Activated naive CD8-positive, alpha-beta T cell treated with anti-CD3 and anti-CD28 coated beads, Interleukin-2, amount 10 ng/mL, durations not matched to agents 7 days and 5 days (primary cell): Measurements from ENCODE around the gene UQCC5. TPM values are rescaled to one million over a fixed set of nuclear protein-coding genes. Genes with fewer than 3 reads are reported as not detected.
"Not testable (repeated sequence)": the region's sequence is repeated elsewhere in the genome, so short reads cannot be mapped to it uniquely, and the experiment has no call there.

ENCODE experiments used
- ATAC-seq: fragments of 150-1000 bp; cut with Tn5 transposase; one replicate; pipeline ENCODE4 v1.10.0; 2021; ENCODE audit warnings: low read depth, moderate library complexity
- POLR2A ChIA-PET: fragments of 350-600 bp; sonication (Branson Sonifier 250); formaldehyde crosslinking; loops from one replicate; lab custom pipeline; 2021; ENCODE audit warnings: antibody characterized with exemption; lab: Charles Lee
- DNase-seq: peaks from one replicate; pipeline ENCODE4 v3.0.0; 2021
- H3K27ac Mint-ChIP-seq: one replicate; pipeline ENCODE4 v1.8.0; 2022; ENCODE audit warnings: mild to moderate bottlenecking, mixed read lengths
- H3K27me3 Mint-ChIP-seq: one replicate; pipeline ENCODE4 v1.8.0; 2022; ENCODE audit warnings: mild to moderate bottlenecking, moderate library complexity, mixed read lengths
- H3K36me3 Mint-ChIP-seq: one replicate; pipeline ENCODE4 v1.8.0; 2021; ENCODE audit warnings: mild to moderate bottlenecking, mixed read lengths
- H3K4me1 Mint-ChIP-seq: one replicate; pipeline ENCODE4 v1.8.0; 2021; ENCODE audit warnings: mixed read lengths
- H3K4me3 Mint-ChIP-seq: one replicate; pipeline ENCODE4 v1.8.0; 2022; ENCODE audit warnings: mild to moderate bottlenecking, moderate library complexity, mixed read lengths
- H3K9me3 Mint-ChIP-seq: one replicate; pipeline ENCODE4 v1.8.0; 2021; ENCODE audit warnings: mixed read lengths
- total RNA-seq, 2 experiments: library from RNA; stranded (reverse); gene quantifications; one replicate each; pipeline ENCODE4 v1.2.3, GENCODE V29; 2021

Gene UQCC5
- total RNA-seq, 2 experiments from 2014 or later: 8.5 to 12.8 TPM

DNA sequence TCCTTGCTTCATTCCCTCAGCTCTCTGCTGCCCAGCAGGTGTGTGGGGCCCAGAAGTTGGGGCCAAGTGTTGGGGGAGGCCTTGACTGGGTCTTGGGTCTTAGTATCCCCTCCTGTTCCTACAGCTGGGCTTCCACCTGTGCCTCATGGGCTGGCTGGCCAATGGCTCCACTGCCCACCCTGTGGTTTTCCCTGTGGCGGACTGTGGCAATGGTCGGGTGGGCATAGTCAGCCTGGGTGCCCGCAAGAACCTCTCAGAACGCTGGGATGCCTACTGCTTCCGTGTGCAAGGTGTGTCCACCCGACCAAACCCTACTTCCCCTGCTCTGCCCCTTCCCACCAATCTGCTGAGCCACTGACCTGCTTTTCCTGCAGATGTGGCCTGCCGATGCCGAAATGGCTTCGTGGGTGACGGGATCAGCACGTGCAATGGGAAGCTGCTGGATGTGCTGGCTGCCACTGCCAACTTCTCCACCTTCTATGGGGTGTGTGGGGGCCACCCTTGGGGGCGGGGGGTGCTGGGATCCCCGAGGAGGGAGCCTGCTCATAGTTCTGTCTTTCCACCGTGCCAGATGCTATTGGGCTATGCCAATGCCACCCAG lies 13.7 kb upstream of the UQCC5 start:
- POLR2A ChIA-PET: no interaction called here
- Mint-ChIP-seq H3K9me3 (no peaks in the 10 kb centered on the region), H3K27ac (no peak overlapping the region), H3K4me1 (no peaks in the 10 kb centered on the region), H3K36me3 (peaks cover 3% of the 10 kb centered on the region), H3K27me3 (no peaks in the 10 kb centered on the region), H3K4me3 (no peak overlapping the region)
- DNase-seq: no peak
- ATAC-seq: no peak

DNA sequence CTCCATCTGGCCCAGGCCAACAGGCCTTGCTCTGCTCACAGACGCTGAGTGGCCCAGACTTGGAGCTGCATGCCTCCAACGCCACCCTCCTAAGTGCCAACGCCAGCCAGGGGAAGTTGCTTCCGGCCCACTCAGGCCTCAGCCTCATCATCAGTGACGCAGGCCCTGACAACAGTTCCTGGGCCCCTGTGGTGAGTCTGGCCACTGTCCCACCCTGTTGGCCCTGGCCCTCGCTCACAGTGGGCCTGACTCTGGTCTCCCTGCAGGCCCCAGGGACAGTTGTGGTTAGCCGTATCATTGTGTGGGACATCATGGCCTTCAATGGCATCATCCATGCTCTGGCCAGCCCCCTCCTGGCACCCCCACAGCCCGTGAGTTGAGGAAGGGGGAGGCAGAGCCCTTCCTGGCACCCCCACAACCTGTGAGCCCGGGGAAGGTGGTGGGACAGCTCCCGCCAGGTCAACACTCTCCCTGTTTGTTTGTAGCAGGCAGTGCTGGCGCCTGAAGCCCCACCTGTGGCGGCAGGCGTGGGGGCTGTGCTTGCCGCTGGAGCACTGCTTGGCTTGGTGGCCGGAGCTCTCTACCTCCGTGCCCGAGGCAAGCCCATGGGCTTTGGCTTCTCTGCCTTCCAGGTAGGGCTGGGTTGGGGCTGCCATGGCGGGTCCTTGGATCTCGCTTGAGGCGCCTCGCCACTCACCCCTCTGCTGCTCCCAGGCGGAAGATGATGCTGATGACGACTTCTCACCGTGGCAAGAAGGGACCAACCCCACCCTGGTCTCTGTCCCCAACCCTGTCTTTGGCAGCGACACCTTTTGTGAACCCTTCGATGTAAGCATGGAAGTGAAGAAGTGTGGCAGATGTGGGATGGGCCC lies 12.8 kb upstream of the UQCC5 start:
- no peak overlapping the region for H3K27ac Mint-ChIP-seq
- ATAC-seq (no peak), DNase-seq (no peak)
- H3K4me3 Mint-ChIP-seq: no peak overlapping the region
- no peaks in the 10 kb centered on the region for H3K4me1 Mint-ChIP-seq
- POLR2A ChIA-PET: no interaction called here
- peaks cover 3% of the 10 kb centered on the region for H3K36me3 Mint-ChIP-seq
- no peaks in the 10 kb centered on the region for H3K27me3 Mint-ChIP-seq
- H3K9me3 Mint-ChIP-seq: no peaks in the 10 kb centered on the region

DNA sequence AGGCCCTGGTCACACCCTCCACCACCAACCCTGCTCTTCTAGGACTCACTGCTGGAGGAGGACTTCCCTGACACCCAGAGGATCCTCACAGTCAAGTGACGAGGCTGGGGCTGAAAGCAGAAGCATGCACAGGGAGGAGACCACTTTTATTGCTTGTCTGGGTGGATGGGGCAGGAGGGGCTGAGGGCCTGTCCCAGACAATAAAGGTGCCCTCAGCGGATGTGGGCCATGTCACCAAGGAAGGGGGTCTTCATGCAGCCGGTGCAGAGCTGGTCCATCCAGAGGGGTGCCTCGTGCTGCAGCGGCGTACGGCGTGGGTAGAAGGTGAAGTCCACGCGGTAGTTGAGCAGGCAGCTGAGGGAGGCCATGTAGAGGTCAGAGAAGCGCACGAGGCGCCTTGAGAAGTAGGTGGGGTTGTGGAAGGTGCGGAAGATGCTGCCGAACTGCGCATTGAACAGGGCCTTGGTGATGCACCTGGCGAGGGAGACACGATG lies 12.1 kb upstream of the UQCC5 start:
- no peaks in the 10 kb centered on the region for H3K4me1 Mint-ChIP-seq
- no peaks in the 10 kb centered on the region for H3K27me3 Mint-ChIP-seq
- DNase-seq (no peak), ATAC-seq (no peak)
- H3K4me3 Mint-ChIP-seq: no peak overlapping the region
- H3K36me3 Mint-ChIP-seq: peaks cover 7% of the 10 kb centered on the region
- no peak overlapping the region for H3K27ac Mint-ChIP-seq
- POLR2A ChIA-PET: no interaction called here
- H3K9me3 Mint-ChIP-seq: no peaks in the 10 kb centered on the region

DNA sequence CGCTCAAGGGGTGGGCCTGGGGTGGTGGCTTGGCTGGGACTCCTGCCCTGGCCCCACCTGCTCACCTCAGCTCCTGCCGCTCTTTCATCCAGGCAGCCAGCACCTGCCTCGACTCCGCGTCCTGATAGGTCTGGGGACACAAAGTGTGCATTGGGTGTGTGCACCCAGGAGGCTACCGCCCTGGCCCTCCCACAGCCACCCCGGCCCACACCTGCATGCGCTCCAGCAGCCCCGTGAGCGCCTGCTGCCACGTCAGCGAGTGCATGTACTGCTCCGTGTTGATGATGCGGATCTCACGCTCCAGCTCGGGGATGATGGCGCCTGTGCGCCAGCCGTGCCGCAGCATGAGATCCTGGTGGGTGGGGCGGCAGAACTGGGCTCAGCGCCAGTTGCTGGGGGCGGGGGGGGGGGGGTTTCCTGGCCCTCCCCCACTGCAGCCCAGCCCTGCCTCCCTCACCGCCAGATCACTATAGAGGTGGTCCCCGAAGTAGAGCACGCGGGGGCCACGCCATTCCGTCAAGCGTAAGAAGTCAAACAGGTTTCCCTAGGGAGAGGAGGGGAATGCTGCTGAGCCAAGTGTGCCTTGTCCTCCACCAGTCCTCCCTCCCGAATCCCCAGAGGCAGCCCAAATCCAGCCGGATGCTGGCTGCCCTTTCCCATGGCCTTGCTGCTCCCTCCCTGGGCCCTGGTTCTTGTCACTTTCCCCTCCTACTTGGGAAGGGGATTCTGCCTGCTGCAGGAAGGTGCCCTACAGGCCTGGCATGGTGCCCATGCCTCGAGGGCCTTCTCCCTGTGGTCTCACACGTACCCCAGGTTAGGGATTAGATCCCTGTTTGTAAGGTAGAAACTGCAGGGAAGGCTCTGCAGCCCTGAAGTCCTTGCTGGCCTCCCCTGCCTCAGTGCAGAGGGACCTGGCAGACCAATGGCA lies 11.4 kb upstream of the UQCC5 start:
- Mint-ChIP-seq H3K27ac (no peak overlapping the region), H3K4me3 (no peak overlapping the region), H3K27me3 (no peaks in the 10 kb centered on the region), H3K36me3 (peaks cover 7% of the 10 kb centered on the region), H3K4me1 (peaks cover under 1% of the 10 kb centered on the region), H3K9me3 (no peaks in the 10 kb centered on the region)
- no peak for ATAC-seq
- POLR2A ChIA-PET: interaction anchor here (1.7 kb wide), 1 partner anchor 11 kb away, joined by 6 read pairs; the partner anchor contains the start of gene UQCC5
- DNase-seq: no peak

DNA sequence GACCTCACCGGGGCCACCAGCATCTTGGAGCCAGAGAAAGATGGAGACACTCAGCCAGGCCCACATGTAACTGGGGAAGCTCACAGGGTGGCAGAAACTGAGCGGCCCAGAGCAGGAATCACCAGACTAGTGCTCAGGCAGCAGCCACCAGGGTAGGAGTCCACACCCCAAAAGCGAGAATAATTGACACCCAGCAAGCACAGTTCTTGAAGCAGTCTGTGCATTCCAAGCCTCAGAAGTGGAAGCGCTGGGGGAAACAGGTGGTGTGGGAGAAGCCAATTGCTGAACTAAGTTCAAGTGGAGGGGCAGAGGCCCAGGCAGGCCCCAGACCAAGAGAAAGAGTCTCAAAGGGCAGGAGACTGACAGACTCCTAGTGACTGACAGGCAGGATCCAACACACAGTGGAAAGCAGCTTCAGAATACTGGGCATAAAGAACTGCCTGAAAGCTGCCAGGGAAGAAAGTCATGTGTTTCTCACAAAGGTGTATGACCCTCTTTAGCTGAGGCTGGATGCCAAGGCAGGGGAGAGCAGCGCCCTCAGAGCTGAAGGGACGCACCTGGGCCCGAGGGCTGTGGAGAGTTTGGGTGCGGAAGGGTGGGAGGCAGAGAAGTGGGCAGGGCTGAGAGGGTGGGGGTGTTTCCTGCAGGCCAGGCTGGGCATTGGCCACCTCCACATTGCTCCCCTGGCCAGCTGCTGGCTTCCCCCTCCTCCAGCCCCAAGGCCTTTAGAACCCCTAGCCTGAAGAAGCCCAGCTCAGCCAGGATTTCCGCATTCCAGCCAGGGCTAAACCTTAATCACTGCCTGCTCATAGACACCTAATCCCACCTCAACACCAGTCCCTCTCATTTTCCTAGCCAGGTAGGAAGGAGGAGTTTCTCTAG lies 10.5 kb upstream of the UQCC5 start:
- H3K36me3 Mint-ChIP-seq: peaks cover 7% of the 10 kb centered on the region
- ATAC-seq (no peak), DNase-seq (no peak)
- H3K27ac Mint-ChIP-seq: no peak overlapping the region
- POLR2A ChIA-PET: interaction anchor here (1.7 kb wide), 1 partner anchor 10 kb away, joined by 6 read pairs; the partner anchor contains the start of gene UQCC5
- no peaks in the 10 kb centered on the region for H3K27me3 Mint-ChIP-seq
- no peaks in the 10 kb centered on the region for H3K9me3 Mint-ChIP-seq
- no peak overlapping the region for H3K4me3 Mint-ChIP-seq
- H3K4me1 Mint-ChIP-seq: peaks cover 2% of the 10 kb centered on the region

DNA sequence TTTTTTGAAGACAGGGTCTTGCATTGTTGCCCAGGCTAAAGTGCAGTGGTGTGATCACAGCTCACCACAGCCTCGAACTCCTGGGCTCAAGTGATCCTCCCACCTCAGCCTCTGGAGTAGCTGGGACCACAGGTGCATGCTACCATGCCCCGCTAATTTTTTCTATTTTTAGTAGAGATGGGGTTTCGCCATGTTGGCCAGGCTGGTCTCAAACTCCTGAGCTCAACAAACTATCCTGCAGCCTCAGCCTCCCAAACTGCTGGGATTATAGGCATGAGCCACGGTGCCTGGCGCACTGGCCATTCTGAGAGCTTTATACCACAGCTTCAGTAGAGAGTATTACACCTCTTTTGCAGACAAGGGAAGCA lies 9.8 kb upstream of the UQCC5 start:
- not testable (repeated sequence) for H3K36me3 Mint-ChIP-seq, H3K27me3 Mint-ChIP-seq, H3K27ac Mint-ChIP-seq, ATAC-seq, DNase-seq, H3K4me1 Mint-ChIP-seq, H3K9me3 Mint-ChIP-seq, H3K4me3 Mint-ChIP-seq
- POLR2A ChIA-PET: interaction anchor here (1.7 kb wide), 1 partner anchor 10 kb away, joined by 6 read pairs; the partner anchor contains the start of gene UQCC5

DNA sequence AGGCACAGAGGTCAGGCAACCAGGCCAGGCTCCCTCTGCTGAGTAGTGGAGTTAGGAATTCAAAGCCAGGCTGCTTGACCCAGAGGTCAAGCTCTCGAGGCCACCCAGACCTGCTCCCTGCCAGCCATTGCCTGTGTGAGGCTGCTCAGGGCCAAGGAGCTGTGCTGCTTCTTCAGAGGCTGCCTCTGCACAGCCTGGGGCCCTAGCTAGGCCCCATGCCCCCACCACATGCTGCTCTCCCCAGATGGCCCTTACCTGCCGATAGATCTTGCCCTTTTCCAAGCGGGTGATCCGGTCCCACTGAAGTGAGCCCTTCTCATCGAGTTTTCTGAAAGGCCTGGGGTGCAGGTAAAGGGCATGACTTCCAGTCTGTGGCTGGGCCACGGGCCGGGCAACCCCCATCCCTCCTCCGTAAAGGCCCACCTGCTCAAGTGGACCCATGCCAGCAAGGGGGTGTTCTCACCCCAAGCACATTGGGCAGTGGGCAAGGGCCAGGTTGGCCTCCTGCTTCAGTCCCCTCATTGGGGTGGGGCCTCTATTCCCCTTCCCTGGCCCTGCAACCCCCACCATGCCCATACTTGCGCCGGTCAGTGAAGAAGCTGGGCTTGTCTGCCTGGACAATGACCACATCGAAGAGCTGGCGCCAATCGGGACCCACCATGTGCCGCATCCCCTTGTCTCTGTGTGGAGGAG lies 9.2 kb upstream of the UQCC5 start:
- ATAC-seq (no peak), DNase-seq (peak; percentile 20)
- no peaks in the 10 kb centered on the region for H3K9me3 Mint-ChIP-seq
- POLR2A ChIA-PET: interaction anchor here (1.7 kb wide), 1 partner anchor 9 kb away, joined by 6 read pairs; the partner anchor contains the start of gene UQCC5
- H3K4me1 Mint-ChIP-seq: peaks cover 2% of the 10 kb centered on the region
- H3K27me3 Mint-ChIP-seq: no peaks in the 10 kb centered on the region
- no peak overlapping the region for H3K4me3 Mint-ChIP-seq
- no peak overlapping the region for H3K27ac Mint-ChIP-seq
- peaks cover 7% of the 10 kb centered on the region for H3K36me3 Mint-ChIP-seq

DNA sequence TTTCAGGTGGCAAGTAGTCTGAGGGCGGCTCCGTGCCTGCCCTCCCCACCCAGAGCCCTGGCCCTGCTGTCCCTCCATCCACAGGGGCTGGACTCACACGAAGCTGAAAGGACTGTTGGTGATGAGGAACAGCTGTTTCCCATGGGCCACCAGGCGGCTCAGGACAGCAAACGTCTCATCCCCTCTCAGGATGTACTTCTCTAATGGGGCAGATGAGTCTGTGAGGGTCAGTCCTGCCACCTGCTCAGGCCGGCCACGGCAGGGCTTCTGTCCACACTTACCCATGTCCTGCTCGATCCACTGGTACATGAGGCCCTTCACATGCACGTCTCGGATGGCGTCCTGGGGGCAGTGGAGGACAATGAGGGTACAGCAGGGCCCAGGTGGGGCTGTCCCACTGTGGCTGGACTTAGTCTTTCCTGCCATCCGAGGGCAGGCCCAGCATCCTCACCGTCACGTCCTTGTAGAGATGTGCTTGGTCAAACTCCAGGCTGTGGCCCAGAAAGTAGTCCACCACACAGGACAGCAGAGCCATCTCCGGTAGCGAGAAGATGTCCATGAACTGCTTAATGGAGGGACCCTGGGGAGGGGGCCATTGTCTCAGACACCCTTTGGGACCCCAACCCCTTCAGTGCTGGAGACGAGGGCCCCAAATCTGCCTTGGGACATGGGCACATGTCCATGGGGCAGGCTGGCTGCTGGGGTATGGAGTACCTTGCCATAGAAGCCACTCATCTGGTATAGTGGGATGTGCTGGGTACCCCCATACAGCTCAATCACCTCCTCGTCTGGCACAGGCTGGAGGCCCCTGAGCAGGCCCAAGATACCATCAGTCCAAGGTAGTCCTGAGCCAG lies 8.4 kb upstream of the UQCC5 start:
- Mint-ChIP-seq H3K9me3 (no peaks in the 10 kb centered on the region), H3K4me1 (peaks cover 2% of the 10 kb centered on the region), H3K27ac (no peak overlapping the region), H3K4me3 (no peak overlapping the region), H3K27me3 (no peaks in the 10 kb centered on the region), H3K36me3 (peaks cover 7% of the 10 kb centered on the region)
- POLR2A ChIA-PET: no interaction called here
- ATAC-seq (no peak), DNase-seq (peak; percentile 25)

DNA sequence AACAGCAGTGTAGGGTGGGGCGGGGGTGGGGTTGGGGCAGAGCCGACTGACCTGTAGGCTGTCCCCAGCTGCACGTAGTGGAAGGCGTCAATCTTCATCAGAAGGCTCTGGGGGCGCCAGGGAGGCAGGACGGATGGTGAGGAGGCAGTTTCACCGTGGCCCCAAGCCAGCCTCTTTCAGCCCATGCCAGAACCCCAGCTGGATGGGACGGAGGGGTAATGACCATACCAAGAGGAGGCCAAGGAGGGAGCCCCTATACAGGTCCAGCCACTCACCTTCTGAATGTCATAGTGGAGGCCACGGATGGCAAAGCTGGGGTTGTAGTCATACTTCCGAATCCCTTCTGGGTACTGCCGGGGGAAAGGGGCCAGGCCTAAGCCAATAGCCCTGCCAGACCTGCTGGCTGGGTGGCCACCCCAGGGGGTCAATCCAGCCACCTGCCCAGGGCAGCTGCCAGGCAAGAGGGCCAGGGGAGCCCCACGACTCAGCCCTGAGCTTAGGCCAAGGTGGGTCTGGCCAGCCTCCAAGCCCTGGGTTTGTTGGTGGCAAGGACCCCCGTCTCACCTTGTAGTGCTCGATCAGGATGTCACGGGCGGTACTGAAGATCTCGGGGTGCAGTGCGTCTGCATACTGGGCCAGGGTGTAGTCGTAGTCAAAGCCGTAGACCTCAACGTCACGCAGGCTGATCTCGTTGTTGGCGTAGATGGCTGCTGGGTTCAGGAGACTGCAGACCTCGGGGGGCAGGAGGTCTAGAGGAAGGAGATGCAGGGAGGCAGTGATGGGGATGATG lies 7.6 kb upstream of the UQCC5 start:
- H3K9me3 Mint-ChIP-seq: no peaks in the 10 kb centered on the region

DNA sequence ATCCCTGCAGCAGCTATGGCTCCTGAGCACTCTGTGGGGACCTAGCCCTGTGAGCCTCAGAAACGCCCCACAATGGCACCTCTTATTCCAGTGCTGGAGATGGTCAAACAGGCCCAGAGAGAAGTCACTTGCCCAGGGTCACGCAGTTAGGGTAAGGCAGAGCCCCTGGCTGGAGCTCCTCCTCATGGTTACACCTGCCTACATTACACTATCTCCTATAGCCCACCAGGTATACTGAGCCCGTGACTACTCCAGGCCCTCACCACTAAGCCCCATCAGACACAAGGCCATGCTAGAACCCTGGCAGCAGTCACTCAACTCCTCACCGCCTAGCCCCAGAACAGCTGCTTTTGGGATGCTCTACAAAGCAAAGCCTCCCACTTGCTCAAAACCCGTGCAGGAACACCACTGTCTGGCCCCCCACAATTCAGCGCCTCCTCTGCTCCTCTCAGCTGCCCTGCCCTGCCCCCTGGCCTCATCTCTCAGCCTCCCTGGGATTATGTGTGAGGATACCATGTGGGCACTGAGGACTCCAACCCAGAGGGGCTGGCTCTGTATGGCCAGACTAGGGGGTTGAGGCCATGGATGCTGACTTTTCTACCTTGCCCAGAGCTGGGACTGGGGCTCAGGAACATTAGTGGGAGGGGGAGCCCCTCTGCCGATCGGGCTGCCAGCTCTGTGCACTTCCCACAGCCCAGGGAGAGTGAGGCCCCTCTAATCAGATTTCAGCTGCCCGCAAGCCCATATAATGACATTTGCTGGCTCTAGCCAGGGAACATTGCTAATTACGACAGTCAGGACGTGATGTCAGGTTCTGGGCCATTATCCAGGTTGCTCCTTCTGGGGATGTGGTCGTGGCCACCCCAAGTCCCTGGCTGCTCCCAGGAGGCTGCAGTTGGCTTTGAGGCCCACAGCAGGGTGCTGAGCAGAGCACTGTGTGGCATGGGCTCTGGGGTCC lies 6.8 kb upstream of the UQCC5 start:
- H3K36me3 Mint-ChIP-seq: peaks cover 4% of the 10 kb centered on the region
- no peak overlapping the region for H3K27ac Mint-ChIP-seq
- DNase-seq (peak; percentile 25), ATAC-seq (no peak)
- H3K27me3 Mint-ChIP-seq: no peaks in the 10 kb centered on the region
- POLR2A ChIA-PET: no interaction called here
- H3K9me3 Mint-ChIP-seq: no peaks in the 10 kb centered on the region
- no peak overlapping the region for H3K4me3 Mint-ChIP-seq
- peaks cover 2% of the 10 kb centered on the region for H3K4me1 Mint-ChIP-seq

More for the DNA sequence above, 7.6 kb upstream of the UQCC5 start:
- Mint-ChIP-seq H3K27ac (no peak overlapping the region), H3K4me3 (no peak overlapping the region), H3K27me3 (no peaks in the 10 kb centered on the region), H3K36me3 (peaks cover 7% of the 10 kb centered on the region), H3K4me1 (peaks cover 2% of the 10 kb centered on the region)
- ATAC-seq (no peak), DNase-seq (peak; percentile 27)
- POLR2A ChIA-PET: no interaction called here
